Liver (tissue), 3 donors: Measurements from ENCODE around the gene MARCHF3.

Experiments used
- CTCF ChIP-seq: fragments of 150-350 bp; IDR thresholded peaks from 2 replicates; pipeline ENCODE4 v1.5.1; 2017; ENCODE audit warnings: improper control_type of control experiment, low read depth, low read length; ENCODE audit not compliant: missing input control
- EGR1 ChIP-seq, 2 donors: IDR thresholded peaks; 2 replicates each; pipeline ENCODE4 v1.6.1; 2016 to 2018; ENCODE audit warnings: antibody characterized with exemption in 2 of 2, low read depth in 2 of 2
- FOXA1 ChIP-seq: IDR thresholded peaks from 2 replicates; pipeline ENCODE4 v1.6.1; 2016; ENCODE audit warnings: antibody characterized with exemption
- GABPA ChIP-seq, 2 donors: IDR thresholded peaks in 1 of 2; conservative IDR thresholded peaks in 1 of 2; 2 replicates each; pipeline ENCODE4 v1.6.1; 2016; ENCODE audit warnings: antibody characterized with exemption in 2 of 2, mild to moderate bottlenecking in 1 of 2, moderate library complexity in 1 of 2
- NR2F2 ChIP-seq: IDR thresholded peaks from 2 replicates; pipeline ENCODE4 v1.6.1; 2016; ENCODE audit warnings: antibody characterized with exemption
- TAF1 ChIP-seq: conservative IDR thresholded peaks from 2 replicates; pipeline ENCODE4 v1.6.1; 2016; ENCODE audit warnings: antibody characterized with exemption, mild to moderate bottlenecking
- YY1 ChIP-seq: IDR thresholded peaks from 2 replicates; pipeline ENCODE4 v1.6.1; 2016; ENCODE audit warnings: antibody characterized with exemption, mild to moderate bottlenecking
- donor health status: healthy.
- donor health status: healthy.

- TF ChIP-seq FOXA1 (no peak), YY1 (no peak), CTCF (no peak), NR2F2 (no peak), EGR1 (IDR thresholded peaks at IDR 0.05; ENCODE audit: low read depth in 2 of 2) (no peak), GABPA (IDR thresholded peaks at IDR 0.05 in 1 of 2, conservative IDR thresholded peaks at IDR 0.05 in 1 of 2) (no peak), TAF1 (no peak)
Observed at GRCh38 chr5:127031863-127032232, 1.5 kb upstream of the MARCHF3 start.
